Measurements from ENCODE around the gene PPM1N.

GRCh38 chr19:45514376-45515051 lies 16.3 kb downstream of the PPM1N start:
- TF ChIP-seq EZH2phosphoT487 (IDR thresholded peaks at IDR 0.05; ENCODE audit: borderline replicate concordance, low read length) (no peak), EZH2 (IDR thresholded peaks at IDR 0.05; ENCODE audit: low read length, unreplicated experiment) (no peak)
- TF ChIP-seq, protein P1, sequence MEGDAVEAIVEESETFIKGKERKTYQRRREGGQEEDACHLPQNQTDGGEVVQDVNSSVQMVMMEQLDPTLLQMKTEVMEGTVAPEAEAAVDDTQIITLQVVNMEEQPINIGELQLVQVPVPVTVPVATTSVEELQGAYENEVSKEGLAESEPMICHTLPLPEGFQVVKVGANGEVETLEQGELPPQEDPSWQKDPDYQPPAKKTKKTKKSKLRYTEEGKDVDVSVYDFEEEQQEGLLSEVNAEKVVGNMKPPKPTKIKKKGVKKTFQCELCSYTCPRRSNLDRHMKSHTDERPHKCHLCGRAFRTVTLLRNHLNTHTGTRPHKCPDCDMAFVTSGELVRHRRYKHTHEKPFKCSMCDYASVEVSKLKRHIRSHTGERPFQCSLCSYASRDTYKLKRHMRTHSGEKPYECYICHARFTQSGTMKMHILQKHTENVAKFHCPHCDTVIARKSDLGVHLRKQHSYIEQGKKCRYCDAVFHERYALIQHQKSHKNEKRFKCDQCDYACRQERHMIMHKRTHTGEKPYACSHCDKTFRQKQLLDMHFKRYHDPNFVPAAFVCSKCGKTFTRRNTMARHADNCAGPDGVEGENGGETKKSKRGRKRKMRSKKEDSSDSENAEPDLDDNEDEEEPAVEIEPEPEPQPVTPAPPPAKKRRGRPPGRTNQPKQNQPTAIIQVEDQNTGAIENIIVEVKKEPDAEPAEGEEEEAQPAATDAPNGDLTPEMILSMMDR (conservative IDR thresholded peaks at IDR 0.05; ENCODE audit: low read depth, low read length) = no peak

Data from PC-3 (cell line).